GM21529 (cell line): ENCODE results near the gene MINDY4.
"Not testable (repeated sequence)": the region's sequence is repeated elsewhere in the genome, so short reads cannot be mapped to it uniquely, and the experiment has no call there.

Experiments used
- ATAC-seq: cut with Tn5 transposase; IDR thresholded peaks from one replicate; pipeline ENCODE4 v1.9.1; 2021; ENCODE audit not compliant: unreplicated experiment

Gene MINDY4

GRCh38 chr7:30831936-30832335 lies 60.7 kb downstream of the MINDY4 start:
- ATAC-seq: no peak

GRCh38 chr7:30834017-30834674 lies 62.9 kb downstream of the MINDY4 start:
- not testable (repeated sequence) for ATAC-seq

- no peak for ATAC-seq
Observed at GRCh38 chr7:30835396-30835915, 64.2 kb downstream of the MINDY4 start.

GRCh38 chr7:30836991-30837390 lies 65.8 kb downstream of the MINDY4 start:
- no peak for ATAC-seq

GRCh38 chr7:30837581-30837980 lies 66.4 kb downstream of the MINDY4 start:
- ATAC-seq: no peak

GRCh38 chr7:30838008-30838407 lies 66.8 kb downstream of the MINDY4 start:
- ATAC-seq: no peak

GRCh38 chr7:30840141-30841024 lies 69.2 kb downstream of the MINDY4 start:
- ATAC-seq: no peak

- no peak for ATAC-seq
Observed at GRCh38 chr7:30841025-30841735, 70.0 kb downstream of the MINDY4 start.

- ATAC-seq: no peak
Observed at GRCh38 chr7:30841801-30842541, 70.8 kb downstream of the MINDY4 start.

- no peak for ATAC-seq
Observed at GRCh38 chr7:30842542-30843451, 71.6 kb downstream of the MINDY4 start.

GRCh38 chr7:30843741-30844482 lies 72.7 kb downstream of the MINDY4 start:
- no peak for ATAC-seq

- ATAC-seq: no peak
Observed at GRCh38 chr7:30844483-30844874, 73.3 kb downstream of the MINDY4 start.

- no peak for ATAC-seq
Observed at GRCh38 chr7:30844916-30845315, 73.7 kb downstream of the MINDY4 start.

- no peak for ATAC-seq
Observed at GRCh38 chr7:30845426-30846135, 74.4 kb downstream of the MINDY4 start.

- ATAC-seq: no peak
Observed at GRCh38 chr7:30846378-30846777, 75.2 kb downstream of the MINDY4 start.

- no peak for ATAC-seq
Observed at GRCh38 chr7:30848121-30848855, 77.1 kb downstream of the MINDY4 start.

- ATAC-seq: no peak
Observed at GRCh38 chr7:30849565-30849964, 78.3 kb downstream of the MINDY4 start.

- no peak for ATAC-seq
Observed at GRCh38 chr7:30850426-30850825, 79.2 kb downstream of the MINDY4 start.
